HG03575 (cell line): ENCODE data around the gene CALML3.

Experiments
- ATAC-seq: cut with Tn5 transposase; IDR thresholded peaks from one replicate; pipeline ENCODE4 v1.9.1; 2021; ENCODE audit not compliant: unreplicated experiment, insufficient number of reproducible peaks, low FRiP score; ENCODE audit errors: extremely low read depth

Gene CALML3

GRCh38 chr10:5490032-5490431 lies 34.7 kb upstream of the CALML3 start:
- ATAC-seq, result no peak

- no peak for ATAC-seq
Measured at GRCh38 chr10:5490698-5491464, 33.9 kb upstream of the CALML3 start.

- ATAC-seq, result no peak
Measured at GRCh38 chr10:5491477-5491876, 33.3 kb upstream of the CALML3 start.

GRCh38 chr10:5492322-5492855 lies 32.4 kb upstream of the CALML3 start:
- no peak for ATAC-seq

- ATAC-seq, result no peak
Measured at GRCh38 chr10:5492929-5493576, 31.7 kb upstream of the CALML3 start.

GRCh38 chr10:5493691-5494090 lies 31.1 kb upstream of the CALML3 start:
- no peak for ATAC-seq

- ATAC-seq, result no peak
Measured at GRCh38 chr10:5494611-5495010, 30.1 kb upstream of the CALML3 start.

- no peak for ATAC-seq
Measured at GRCh38 chr10:5496261-5497250, 28.2 kb upstream of the CALML3 start.

- ATAC-seq, result no peak
Measured at GRCh38 chr10:5497289-5497688, 27.5 kb upstream of the CALML3 start.

GRCh38 chr10:5497948-5498730 lies 26.6 kb upstream of the CALML3 start:
- no peak for ATAC-seq

GRCh38 chr10:5498791-5499492 lies 25.8 kb upstream of the CALML3 start:
- no peak for ATAC-seq

- no peak for ATAC-seq
Measured at GRCh38 chr10:5499493-5500140, 25.1 kb upstream of the CALML3 start, which contains the start of gene CALML5. Gene CALML5 (minus strand): TSS chr10:5499570. CDS start chr10:5499438, 132 bp downstream.

- ATAC-seq, result no peak
Measured at GRCh38 chr10:5500162-5500670, 24.5 kb upstream of the CALML3 start.

- no peak for ATAC-seq
Measured at GRCh38 chr10:5500910-5501309, 23.9 kb upstream of the CALML3 start.

GRCh38 chr10:5502061-5502521 lies 22.7 kb upstream of the CALML3 start:
- no peak for ATAC-seq

GRCh38 chr10:5502571-5503476 lies 21.9 kb upstream of the CALML3 start:
- no peak for ATAC-seq
